Stimulated activated effector memory CD8-positive, alpha-beta T cell treated with anti-CD3 and anti-CD28 coated beads, Interleukin-12 subunit alpha, Interleukin-12 subunit beta, amount 100 ng/mL, for 72 hours (primary cell): Measurements from ENCODE around the gene ESM1.
"Not testable (repeated sequence)": the region's sequence is repeated elsewhere in the genome, so short reads cannot be mapped to it uniquely, and the experiment has no call there.

Source experiments
- ATAC-seq: fragments of 150-1000 bp; cut with Tn5 transposase; 2 replicates; pipeline ENCODE4 v1.10.0; 2021
- DNase-seq, 2 donors: peaks; one replicate each; pipeline ENCODE4 v3.0.0; 2021 to 2022; ENCODE audit warnings: low spot score in 2 of 2
- H3K27ac Mint-ChIP-seq: one replicate; pipeline ENCODE4 v1.8.0; 2022; ENCODE audit warnings: mild to moderate bottlenecking, mixed read lengths
- H3K36me3 Mint-ChIP-seq: one replicate; pipeline ENCODE4 v1.8.0; 2022; ENCODE audit warnings: mild to moderate bottlenecking, mixed read lengths
- H3K4me1 Mint-ChIP-seq: one replicate; pipeline ENCODE4 v1.8.0; 2022; ENCODE audit warnings: mixed read lengths
- H3K4me3 Mint-ChIP-seq: one replicate; pipeline ENCODE4 v1.8.0; 2022; ENCODE audit warnings: mild to moderate bottlenecking, mixed read lengths
- H3K9me3 Mint-ChIP-seq: one replicate; pipeline ENCODE4 v1.8.0; 2022; ENCODE audit warnings: mixed read lengths

ESM1 gene

DNA sequence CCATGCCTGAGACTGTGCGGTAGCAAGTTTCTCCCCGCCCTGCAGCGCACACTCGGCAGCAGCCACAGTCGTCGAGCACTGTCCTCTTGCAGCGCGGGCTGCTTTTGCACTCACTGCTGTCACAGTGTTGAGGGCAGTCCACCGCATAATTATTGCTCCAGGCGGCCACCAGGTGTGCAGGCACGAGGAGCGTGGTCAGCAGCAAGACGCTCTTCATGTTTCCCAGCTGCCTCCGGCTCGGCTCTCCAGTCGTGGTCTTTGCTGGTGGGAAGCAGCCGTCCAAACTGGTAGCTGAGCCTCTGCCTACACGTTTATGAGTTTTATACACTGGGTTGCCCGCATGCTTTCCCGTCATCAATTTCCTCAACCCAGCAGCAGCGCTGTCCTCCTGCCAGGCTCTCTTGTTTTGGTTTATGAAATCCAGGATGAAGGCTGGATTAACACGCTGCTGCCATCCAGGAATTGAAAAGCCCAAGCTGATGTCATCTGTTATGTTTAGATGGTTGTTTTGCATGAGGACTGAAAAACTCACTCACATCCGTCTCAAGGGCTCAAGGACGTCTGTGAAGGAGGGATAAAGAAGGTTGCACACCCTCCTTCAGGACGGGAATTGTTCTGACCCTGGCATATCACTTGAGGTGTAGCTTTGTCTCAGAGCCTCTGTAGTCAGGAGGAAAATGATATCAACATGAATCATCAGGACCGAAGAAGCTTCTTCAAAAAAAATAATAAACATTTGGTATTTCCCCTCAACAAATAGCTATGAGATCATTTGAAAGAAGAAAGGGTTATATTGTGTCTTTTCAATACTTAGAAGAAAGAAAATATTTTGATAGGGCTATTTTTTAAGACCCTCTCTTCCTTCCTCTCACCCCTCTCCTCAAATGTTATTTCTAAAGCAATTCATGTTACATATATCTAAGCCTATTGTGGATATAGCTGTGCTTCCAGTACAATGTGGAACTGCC, at the start of gene ESM1:
Gene ESM1, minus strand, starts transcription at position 293 of the 968 bp plus-strand sequence. Its CDS starts 76 bp downstream, at position 217.
- peak; percentile 52 for ATAC-seq
- no peak for DNase-seq
- no peaks in the 10 kb centered on the region for H3K9me3 Mint-ChIP-seq
- H3K4me1 Mint-ChIP-seq, result peaks cover 55% of the 10 kb centered on the region
- H3K36me3 Mint-ChIP-seq, result no peaks in the 10 kb centered on the region
- H3K27ac Mint-ChIP-seq, result no peak within 1 kb of the TSS
- peak within 1 kb of the TSS; percentile 36 for H3K4me3 Mint-ChIP-seq

GRCh38 chr5:55033568-55033967, 48.2 kb upstream of the ESM1 start:
- H3K4me3 Mint-ChIP-seq, result no peak overlapping the region

GRCh38 chr5:55031492-55031891, 46.1 kb upstream of the ESM1 start:
- ATAC-seq, result no peak
- H3K9me3 Mint-ChIP-seq, result no peaks in the 10 kb centered on the region
- H3K27ac Mint-ChIP-seq, result peak overlapping the region; percentile 74
- no peak overlapping the region for H3K4me3 Mint-ChIP-seq
- peaks cover 46% of the 10 kb centered on the region for H3K36me3 Mint-ChIP-seq
- no peak for DNase-seq
- peaks cover 71% of the 10 kb centered on the region for H3K4me1 Mint-ChIP-seq

More at GRCh38 chr5:55033568-55033967, 48.2 kb upstream of the ESM1 start:
- peaks cover 63% of the 10 kb centered on the region for H3K4me1 Mint-ChIP-seq
- DNase-seq (no peak), ATAC-seq (no peak)
- H3K27ac Mint-ChIP-seq, result peak overlapping the region; percentile 1
- no peaks in the 10 kb centered on the region for H3K9me3 Mint-ChIP-seq
- peaks cover 33% of the 10 kb centered on the region for H3K36me3 Mint-ChIP-seq

DNA sequence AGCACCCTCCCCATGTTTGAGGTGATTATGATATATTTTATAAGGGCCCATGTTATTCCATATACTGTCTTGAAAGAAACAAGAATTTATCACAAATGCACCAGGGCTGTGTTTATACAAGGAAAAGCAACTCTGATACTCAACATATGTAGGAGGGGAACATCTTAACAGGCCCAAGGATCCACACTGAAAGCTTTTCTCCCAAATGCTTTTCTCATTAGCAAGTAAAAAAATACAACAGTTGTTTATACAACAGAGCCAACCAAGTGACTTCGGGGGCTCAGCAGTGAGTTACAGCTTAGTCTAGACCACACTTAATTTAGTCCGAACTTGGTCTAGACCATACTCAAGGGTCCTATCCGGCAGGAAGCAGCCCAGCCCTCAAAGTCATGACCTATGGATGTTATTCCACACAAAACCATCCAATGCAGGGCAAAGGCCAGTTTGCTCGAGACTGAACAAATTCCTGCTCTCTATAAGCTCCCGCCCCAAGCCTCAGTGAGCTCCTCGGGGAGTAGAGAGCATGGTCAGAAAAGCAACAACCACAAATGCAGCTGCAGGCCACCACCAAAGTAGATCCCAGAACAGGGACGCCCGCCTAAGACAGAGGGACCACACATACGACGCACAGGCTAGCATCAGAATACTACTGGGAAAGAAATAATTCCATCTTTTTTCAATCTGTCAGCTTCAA, 45.4 kb upstream of the ESM1 start:
- DNase-seq (no peak), ATAC-seq (no peak)
- H3K4me3 Mint-ChIP-seq, result no peak overlapping the region
- peaks cover 51% of the 10 kb centered on the region for H3K36me3 Mint-ChIP-seq
- H3K27ac Mint-ChIP-seq, result peak overlapping the region; percentile 74
- H3K9me3 Mint-ChIP-seq, result no peaks in the 10 kb centered on the region
- H3K4me1 Mint-ChIP-seq, result peaks cover 75% of the 10 kb centered on the region

- DNase-seq (no peak), ATAC-seq (no peak)
- H3K36me3 Mint-ChIP-seq, result peaks cover 51% of the 10 kb centered on the region
- peak overlapping the region; percentile 74 for H3K27ac Mint-ChIP-seq
- H3K9me3 Mint-ChIP-seq, result no peaks in the 10 kb centered on the region
- peaks cover 75% of the 10 kb centered on the region for H3K4me1 Mint-ChIP-seq
- no peak overlapping the region for H3K4me3 Mint-ChIP-seq
Observed at GRCh38 chr5:55030220-55030619, 44.8 kb upstream of the ESM1 start.

GRCh38 chr5:55027595-55027994, 42.2 kb upstream of the ESM1 start:
- ATAC-seq (peak; percentile 51), DNase-seq (peak in 1 of 2 donors; percentile 56)
- Mint-ChIP-seq H3K4me3 (peak overlapping the region; percentile 73), H3K36me3 (peaks cover 49% of the 10 kb centered on the region), H3K9me3 (no peaks in the 10 kb centered on the region), H3K27ac (peak overlapping the region; percentile 94), H3K4me1 (peaks cover 79% of the 10 kb centered on the region)

DNA sequence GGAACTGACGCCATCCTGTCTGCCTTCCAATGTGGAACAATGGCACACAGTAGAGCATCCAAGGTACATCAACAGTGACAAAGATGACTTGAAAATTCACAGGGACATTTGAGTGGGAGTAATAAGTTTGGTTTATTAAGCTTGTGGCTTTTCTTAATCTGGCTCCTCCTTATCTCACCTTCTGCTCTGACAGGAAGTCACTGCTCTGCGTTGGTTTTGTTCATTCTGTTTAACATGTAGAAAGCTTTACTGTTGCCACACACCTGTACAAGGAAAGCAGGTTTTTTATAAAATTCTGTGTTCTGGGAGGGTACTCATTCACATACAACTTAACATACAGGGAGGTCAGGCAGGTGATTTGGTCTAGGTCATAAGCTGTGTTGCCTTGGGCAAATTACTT, 37.1 kb upstream of the ESM1 start:
- DNase-seq, result no peak
- Mint-ChIP-seq H3K4me1 (peaks cover 54% of the 10 kb centered on the region), H3K27ac (peak overlapping the region; percentile 27), H3K9me3 (no peaks in the 10 kb centered on the region), H3K4me3 (peak overlapping the region; percentile 73), H3K36me3 (peaks cover 13% of the 10 kb centered on the region)
- no peak for ATAC-seq

DNA sequence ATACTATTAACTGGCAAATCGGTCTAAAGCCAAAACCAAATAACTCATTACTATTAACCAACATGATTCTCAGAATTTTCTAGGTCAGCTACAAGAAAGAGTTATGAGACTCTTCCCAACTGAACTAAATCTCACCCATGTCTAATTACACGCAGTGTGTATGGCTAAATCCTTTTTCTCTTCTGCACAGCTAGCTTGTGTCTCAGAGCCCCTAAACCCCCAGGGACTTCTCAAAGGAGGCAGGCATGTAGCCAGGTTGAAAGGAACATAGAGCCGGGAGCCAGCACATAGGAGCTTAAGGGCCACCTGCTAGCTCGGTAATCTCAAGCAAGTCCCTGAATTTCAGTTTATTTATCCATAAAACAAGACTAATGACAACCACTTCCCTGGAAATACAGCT, 36.4 kb upstream of the ESM1 start:
- Mint-ChIP-seq H3K4me1 (peaks cover 48% of the 10 kb centered on the region), H3K36me3 (peaks cover 9% of the 10 kb centered on the region), H3K9me3 (no peaks in the 10 kb centered on the region), H3K27ac (peak overlapping the region; percentile 53), H3K4me3 (peak overlapping the region; percentile 73)
- no peak for ATAC-seq
- DNase-seq, result no peak

DNA sequence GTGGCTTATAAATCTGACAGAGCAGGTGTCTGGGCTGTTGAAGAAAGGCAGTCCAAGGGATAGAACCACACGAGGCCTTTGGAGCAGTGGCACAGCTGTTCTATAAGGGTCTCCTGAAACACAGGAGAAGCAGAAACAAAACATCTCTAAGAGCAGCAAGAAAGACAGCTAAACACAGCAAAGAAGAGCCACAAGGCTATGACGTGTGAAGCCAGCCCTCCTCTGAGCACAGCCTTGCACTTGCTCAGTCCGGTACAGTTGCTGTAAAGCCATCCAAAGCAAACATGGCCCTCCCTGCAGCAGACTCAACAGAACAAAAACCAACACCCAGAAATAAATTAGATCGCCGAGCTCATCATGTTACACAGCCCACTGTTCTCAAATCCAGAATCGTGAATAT, 36.0 kb upstream of the ESM1 start:
- Mint-ChIP-seq H3K36me3 (peaks cover 5% of the 10 kb centered on the region), H3K27ac (peak overlapping the region; percentile 53), H3K4me1 (peaks cover 44% of the 10 kb centered on the region), H3K9me3 (no peaks in the 10 kb centered on the region), H3K4me3 (peak overlapping the region; percentile 73)
- ATAC-seq (peak; percentile 68), DNase-seq (no peak)

GRCh38 chr5:55010149-55010548, 24.8 kb upstream of the ESM1 start:
- H3K36me3 Mint-ChIP-seq, ATAC-seq, DNase-seq, H3K4me3 Mint-ChIP-seq, H3K27ac Mint-ChIP-seq: not testable (repeated sequence)
- peaks cover 35% of the 10 kb centered on the region for H3K4me1 Mint-ChIP-seq
- peaks cover 12% of the 10 kb centered on the region for H3K9me3 Mint-ChIP-seq

DNA sequence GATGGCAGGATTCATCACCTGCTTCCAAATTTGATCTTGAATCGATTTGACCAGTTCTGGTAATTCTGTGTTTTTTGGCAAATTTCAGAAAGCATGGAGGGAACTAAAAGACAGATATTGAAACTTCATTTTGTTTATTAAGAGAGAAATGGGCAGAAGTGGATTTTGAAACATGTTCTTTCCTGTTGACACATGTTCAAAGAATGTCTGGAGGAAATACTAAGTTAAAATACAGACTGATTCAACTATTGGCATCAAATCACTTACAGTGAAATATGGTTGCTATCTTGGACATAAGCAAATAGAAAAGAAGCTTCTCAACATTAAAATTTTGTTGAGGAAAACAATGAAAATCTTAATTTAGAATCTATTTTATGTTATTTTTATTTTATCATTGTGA, 19.3 kb upstream of the ESM1 start:
- Mint-ChIP-seq H3K4me3 (no peak overlapping the region), H3K4me1 (peaks cover 33% of the 10 kb centered on the region), H3K36me3 (no peaks in the 10 kb centered on the region), H3K27ac (no peak overlapping the region), H3K9me3 (no peaks in the 10 kb centered on the region)
- no peak for DNase-seq
- ATAC-seq, result no peak

- no peak overlapping the region for H3K4me3 Mint-ChIP-seq
- no peak overlapping the region for H3K27ac Mint-ChIP-seq
- peaks cover 29% of the 10 kb centered on the region for H3K4me1 Mint-ChIP-seq
- ATAC-seq, result no peak
- H3K9me3 Mint-ChIP-seq, result no peaks in the 10 kb centered on the region
- DNase-seq, result no peak
- no peaks in the 10 kb centered on the region for H3K36me3 Mint-ChIP-seq
Observed at GRCh38 chr5:55003432-55004065, 18.2 kb upstream of the ESM1 start.

DNA sequence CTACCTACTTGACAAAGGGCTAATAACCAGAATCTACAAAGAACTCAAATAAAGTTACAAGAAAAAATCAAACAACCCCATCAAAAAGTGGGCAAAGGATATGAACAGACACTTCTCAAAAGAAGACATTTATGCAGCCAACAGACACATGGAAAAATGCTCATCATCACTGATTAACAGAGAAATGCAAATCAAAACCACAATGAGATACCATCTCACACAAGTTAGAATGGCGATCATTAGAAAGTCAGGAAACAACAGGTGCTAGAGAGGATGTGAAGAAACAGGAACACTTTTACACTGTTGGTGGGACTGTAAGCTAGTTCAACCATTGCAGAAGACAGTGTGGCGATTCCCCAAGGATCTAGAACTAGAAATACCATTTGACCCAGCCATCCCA, 16.8 kb upstream of the ESM1 start:
- not testable (repeated sequence) for DNase-seq, ATAC-seq, H3K9me3 Mint-ChIP-seq, H3K36me3 Mint-ChIP-seq, H3K27ac Mint-ChIP-seq, H3K4me3 Mint-ChIP-seq
- peaks cover 29% of the 10 kb centered on the region for H3K4me1 Mint-ChIP-seq

DNA sequence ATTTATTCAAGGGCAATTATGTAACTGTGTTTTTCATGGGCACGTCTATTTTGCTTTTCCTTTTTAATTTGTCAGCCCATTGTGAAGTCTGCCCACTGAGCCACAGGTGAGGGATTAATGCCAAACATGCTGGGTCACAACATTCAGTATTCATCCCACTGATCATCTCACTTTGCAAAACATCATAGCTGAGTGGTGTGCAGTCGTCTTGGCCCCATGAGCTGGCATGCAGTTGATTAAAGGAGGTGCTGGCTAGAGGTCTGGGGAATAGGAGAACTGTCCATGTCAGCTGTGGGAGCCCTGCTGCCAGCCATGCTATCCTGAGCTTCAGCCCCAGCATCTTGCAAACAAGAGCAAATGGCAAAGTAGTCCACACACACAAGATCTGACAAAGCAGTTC, 11.7 kb upstream of the ESM1 start:
- no peak overlapping the region for H3K4me3 Mint-ChIP-seq
- no peak for DNase-seq
- ATAC-seq, result no peak
- H3K27ac Mint-ChIP-seq, result no peak overlapping the region
- H3K36me3 Mint-ChIP-seq, result no peaks in the 10 kb centered on the region
- H3K4me1 Mint-ChIP-seq, result peaks cover 52% of the 10 kb centered on the region
- no peaks in the 10 kb centered on the region for H3K9me3 Mint-ChIP-seq

DNA sequence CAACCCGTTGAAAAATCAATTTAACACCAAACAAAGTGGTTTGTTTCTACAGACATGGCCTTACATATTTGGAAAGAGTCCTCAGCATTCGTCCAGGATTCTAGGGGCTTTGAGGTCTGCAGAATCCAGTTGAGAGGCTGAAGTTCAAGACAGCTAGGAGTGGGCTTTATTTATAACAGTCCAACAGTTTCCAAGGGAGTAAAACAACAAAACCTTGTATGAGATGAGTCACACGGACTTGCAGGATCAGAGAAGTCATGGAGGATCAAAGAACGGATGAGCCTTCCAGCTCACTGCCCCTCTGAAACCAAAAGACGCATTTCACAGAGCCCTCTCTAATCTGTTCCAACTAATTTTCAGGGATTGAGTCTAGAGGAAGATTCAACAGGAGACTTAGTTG, 11.1 kb upstream of the ESM1 start:
- DNase-seq (no peak), ATAC-seq (no peak)
- H3K27ac Mint-ChIP-seq, result no peak overlapping the region
- peaks cover 46% of the 10 kb centered on the region for H3K4me1 Mint-ChIP-seq
- H3K9me3 Mint-ChIP-seq, result no peaks in the 10 kb centered on the region
- H3K4me3 Mint-ChIP-seq, result no peak overlapping the region
- no peaks in the 10 kb centered on the region for H3K36me3 Mint-ChIP-seq
